Pons (tissue), 1 donor: ENCODE results near the gene CES4A.
"Not testable (repeated sequence)": the region's sequence is repeated elsewhere in the genome, so short reads cannot be mapped to it uniquely, and the experiment has no call there.

Experiments
- DNase-seq: peaks from one replicate; pipeline ENCODE4 v3.0.0-alpha.2; 2016; ENCODE audit warnings: low spot score

CES4A gene

DNA sequence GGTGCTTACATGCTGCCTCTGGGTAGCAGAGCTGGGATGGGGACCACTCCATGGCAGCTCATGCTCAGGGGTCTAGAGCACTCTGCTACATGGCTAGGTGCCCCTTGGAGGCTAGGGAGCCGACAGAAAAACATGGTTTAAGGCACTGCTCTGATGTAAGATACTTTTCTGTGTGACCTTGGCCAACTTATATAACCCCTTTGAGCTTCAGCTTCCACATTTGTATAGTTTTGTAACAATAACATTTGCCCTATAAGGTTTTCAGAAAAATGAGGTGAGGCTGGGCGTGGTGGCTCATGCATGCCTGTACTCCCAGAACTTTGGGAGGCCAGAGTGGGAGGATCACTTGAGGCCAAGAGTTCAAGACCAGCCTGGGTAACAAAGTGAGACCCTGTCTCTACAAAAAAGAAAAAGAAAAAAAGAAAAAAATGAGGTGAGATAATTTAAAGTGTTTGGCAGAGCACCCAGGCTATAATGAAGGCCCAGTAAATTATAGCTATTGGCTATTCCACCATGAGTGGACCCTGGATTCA is 3.2 kb downstream of the CES4A start:
- DNase-seq: no peak

DNA sequence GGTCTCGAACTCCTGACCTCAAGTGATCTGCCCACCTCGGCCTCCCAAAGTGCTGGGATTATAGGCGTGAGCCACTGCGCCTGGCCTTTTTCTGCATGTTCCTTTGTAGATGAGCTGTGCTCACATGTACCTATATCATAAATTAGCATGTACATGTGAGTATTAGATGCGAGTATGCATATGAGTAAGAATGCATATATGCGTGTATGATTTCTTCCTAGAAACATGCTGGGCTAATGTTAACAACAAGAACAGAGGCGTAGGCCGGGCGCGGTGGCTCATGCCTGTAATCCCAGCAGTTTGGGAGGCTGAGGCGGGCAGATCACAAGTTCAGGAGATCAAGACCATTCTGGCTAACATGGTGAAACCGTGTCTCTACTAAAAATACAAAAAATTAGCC is 5.2 kb downstream of the CES4A start:
- not testable (repeated sequence) for DNase-seq

GRCh38 chr16:66996324-66996982 is 8.1 kb downstream of the CES4A start:
- peak; percentile 100 for DNase-seq

DNA sequence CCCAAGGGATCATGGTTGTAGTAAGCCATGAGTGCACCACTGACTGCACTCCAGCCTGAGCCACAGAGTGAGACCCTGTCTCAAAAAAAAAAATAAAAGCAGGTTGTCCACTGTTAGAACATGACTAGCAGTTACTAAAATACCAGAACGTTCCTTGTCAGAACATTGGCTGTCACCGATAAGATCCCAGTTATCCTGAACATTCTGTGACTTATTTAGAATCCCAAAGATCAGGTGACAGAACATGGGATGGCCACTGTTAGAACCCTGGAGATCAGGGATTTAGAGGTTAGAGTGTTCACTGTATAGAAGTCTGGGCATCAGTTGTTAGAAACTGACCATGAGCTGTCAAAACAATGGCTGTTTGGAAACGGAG is 8.6 kb downstream of the CES4A start:
- DNase-seq: peak; percentile 58

- peak; percentile 42 for DNase-seq
These were observed 12.3 kb downstream of the CES4A start for GRCh38 chr16:67000384-67001351.

GRCh38 chr16:67001726-67002125 is 13.3 kb downstream of the CES4A start:
- DNase-seq: no peak

DNA sequence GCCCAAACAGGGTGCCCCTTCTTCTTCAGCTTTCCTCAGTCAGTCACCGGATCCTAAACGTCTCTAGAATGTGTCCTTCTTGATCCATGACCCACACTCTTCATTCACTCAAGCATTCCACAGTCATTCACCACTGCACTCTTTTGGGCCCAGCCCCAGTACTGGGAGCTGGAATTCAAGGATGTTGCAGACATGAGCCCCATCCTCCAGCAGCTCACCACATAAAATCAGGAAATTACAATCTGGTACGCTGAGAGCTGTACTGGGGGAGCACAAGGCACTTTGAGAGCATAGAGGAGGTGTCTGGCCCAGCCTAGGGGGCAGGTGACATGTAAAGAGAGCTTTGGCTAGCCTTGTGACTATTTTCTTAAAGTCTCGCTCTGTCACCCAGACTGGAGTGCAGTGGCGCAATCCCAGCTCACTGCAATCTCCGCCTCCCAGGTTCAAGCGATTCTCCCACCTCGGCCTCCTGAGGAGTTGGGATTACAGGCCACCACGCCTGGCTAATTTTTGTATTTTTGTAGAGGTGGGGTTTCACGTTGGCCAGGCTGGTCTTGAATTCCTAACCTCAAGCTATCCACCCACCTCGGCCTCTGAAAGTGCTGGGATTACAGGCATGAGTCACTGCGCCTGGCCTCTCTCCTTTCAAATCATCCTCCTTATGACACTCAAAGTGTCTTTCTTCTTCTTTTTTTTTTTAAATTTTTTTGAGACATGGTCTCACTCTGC is 18.7 kb downstream of the CES4A start:
- DNase-seq: no peak

DNA sequence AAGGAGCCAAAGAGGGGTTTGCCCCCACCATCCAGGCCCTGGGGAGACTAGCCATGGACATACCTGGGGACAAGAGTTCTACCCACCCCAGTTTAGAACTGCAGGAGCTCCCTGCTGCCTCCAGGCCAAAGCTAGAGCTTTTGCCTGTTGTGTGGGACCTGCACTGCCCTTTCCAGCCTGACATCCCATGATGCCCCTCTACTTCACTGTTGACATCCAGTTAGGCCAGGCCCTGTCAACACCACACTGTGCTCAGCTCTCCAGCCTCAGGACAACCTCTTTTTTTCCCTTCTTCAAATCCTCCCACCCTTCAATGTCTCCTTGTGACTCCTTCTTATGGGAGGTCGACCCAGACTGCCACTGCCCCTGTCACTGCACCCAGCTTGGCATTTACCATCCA is 20.8 kb downstream of the CES4A start:
- DNase-seq: no peak

GRCh38 chr16:67011274-67011673 is 22.9 kb downstream of the CES4A start:
- no peak for DNase-seq

DNA sequence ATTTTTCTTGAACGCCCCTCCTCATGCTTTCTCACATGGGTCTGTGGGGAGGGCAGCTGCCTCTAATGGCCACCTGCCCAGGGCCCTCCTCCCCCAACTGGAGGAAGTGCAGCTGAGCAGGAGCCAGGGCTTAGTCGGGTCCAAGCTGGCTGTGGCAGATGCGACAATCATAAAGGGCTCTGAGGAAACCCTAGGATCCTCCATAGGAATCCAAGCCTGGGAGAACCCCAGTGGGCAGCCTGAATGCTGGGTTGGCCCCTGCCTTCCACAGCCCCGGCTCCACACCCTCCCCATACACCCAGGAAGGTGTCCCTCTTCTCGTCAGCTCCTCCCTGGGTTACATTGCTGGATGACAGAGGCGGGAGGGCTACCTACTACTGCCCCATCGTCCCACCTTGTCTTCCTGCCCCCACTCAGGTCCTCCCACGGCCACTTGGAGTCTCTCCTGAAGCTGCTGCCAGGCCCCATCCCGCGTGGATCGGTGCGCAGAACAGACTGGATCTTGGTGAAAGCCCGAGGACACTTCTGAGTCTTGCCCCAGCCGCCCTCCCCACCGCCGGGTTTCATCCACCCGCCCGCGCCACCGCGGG is 24.9 kb downstream of the CES4A start:
- peak; percentile 38 for DNase-seq

GRCh38 chr16:67013823-67014633 is 25.6 kb downstream of the CES4A start:
- peak; percentile 25 for DNase-seq

GRCh38 chr16:67014634-67015312 is 26.4 kb downstream of the CES4A start:
- no peak for DNase-seq

- DNase-seq: no peak
These were observed 26.9 kb downstream of the CES4A start for GRCh38 chr16:67015313-67015731.

- no peak for DNase-seq
These were observed 27.8 kb downstream of the CES4A start for GRCh38 chr16:67016143-67016542.

- DNase-seq: no peak
These were observed 28.5 kb downstream of the CES4A start for GRCh38 chr16:67016681-67017420.

DNA sequence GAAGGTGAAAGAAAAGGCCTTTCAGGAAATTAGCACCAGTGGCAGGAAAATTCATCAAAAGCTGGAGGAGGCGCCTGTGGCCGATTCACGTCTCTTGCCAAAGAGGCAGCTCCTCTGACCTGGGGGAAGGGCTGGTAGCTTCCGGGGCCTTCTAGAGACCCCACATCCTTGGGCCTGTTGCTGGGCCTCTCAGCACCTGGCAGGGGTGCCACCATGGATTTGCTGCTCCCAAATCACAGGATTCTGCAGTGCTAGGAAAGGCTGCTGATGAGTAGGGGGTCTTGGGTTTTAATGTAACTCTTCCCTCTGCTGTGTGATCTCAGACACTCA is 29.0 kb downstream of the CES4A start:
- no peak for DNase-seq

GRCh38 chr16:67017810-67018488 is 29.6 kb downstream of the CES4A start:
- peak; percentile 59 for DNase-seq

DNA sequence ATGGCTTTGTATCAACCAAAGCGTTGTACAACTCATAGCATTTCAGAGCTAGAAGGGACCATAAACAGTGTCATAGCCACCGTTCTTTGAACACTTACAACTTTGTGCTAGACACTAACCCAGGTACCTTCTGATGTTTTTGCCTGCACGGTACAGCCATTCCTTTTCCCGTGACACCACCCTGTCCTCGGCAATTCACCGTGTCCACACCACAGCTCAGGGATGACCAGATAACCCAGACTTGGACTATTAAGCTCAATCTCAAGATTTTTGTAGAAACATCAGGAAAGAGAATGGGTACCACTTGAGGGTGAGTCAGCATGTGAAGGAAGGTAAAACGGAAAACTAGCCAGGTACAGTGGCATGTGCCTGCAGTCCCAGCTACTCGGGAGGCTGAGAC is 30.8 kb downstream of the CES4A start:
- DNase-seq: no peak

DNA sequence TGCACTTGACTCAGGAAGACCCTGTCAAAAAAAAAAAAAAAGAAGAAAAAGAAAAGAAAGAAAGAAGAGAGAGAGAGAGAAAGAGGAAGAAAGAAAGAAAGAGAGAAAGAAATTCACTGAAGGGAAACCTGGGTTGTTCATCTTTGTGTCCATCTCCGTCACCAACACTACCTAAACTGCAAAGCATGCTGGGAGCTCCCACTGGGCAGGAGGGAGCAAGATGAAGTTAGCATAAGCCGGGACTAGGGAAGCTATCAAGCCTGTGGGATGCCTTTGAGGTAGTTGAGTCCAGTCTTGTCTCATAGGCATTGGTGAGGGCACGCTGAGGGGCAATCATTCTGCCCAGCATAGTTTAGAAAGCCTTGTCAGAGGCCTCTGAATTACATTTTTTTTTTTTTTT is 32.9 kb downstream of the CES4A start:
- no peak for DNase-seq
